A549 treated with Mapracorat at 1 μM for 4 hours (cell line): Measurements from ENCODE around the gene LMBRD1. TPM values are rescaled to one million over a fixed set of nuclear protein-coding genes. Genes with fewer than 3 reads are reported as not detected.

Source experiments
- total RNA-seq: library from RNA; stranded (reverse); fragments of 200-300 nt; extraction: Qiagen RNA extraction; gene quantifications from 5 replicates; pipeline ENCODE4 v1.2.3, GENCODE V29; 2022

Gene LMBRD1
- 9.7 to 12.7 TPM (median 10.9 TPM) in 5 replicates for total RNA-seq

DNA sequence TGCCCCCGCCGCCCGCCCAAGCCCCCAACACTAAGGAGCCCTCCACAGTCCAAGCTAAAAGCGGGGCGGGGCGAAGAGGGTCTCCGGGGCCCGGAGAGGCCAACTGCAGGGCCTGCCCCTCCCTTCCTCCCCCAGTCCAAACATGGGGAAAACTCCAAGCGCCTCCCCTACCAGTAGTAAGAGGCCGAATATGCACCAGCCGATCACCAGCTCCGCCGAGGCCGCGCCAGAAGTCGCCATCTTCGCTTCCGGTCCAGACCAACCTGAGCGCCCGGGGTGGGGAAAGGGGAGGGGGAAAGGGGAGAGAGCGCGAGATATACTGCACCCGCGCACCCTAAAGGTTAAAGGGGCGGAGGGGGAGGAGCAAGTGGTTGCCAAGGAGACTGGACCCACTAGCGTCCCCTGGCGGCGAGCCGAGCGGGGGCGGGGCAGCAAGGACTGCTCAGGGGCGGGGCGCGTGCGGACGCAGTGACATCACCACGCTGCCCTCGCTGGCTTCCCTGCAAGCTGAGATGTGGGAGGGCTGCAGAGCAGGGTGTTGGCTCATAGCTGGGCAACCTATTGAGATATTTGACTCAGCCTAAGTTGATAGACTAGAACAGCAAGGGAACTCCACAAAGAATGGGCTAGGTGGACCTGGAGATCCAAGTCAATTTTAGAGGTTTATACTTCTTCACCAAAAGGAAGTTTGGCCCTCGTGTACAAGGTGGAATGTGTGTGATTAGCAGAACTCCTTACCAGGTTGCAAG is at the start of gene LMBRD1:
LMBRD1 (minus strand) TSS at position 369 of the 749 bp plus-strand sequence; CDS start at position 240, 129 bp downstream.

Other genes starting within 250 kb of the LMBRD1 start
- not detected in 5 replicates for gene COL19A1, start 69.5 kb upstream of the LMBRD1 start, total RNA-seq